ENCODE results near the gene CSNK1G2.
"Not testable (repeated sequence)": the region's sequence is repeated elsewhere in the genome, so short reads cannot be mapped to it uniquely, and the experiment has no call there.

The CSNK1G2 gene

GRCh38 chr19:1969176-1970002 lies 28.4 kb downstream of the CSNK1G2 start:
- no peak for DNase-seq

DNA sequence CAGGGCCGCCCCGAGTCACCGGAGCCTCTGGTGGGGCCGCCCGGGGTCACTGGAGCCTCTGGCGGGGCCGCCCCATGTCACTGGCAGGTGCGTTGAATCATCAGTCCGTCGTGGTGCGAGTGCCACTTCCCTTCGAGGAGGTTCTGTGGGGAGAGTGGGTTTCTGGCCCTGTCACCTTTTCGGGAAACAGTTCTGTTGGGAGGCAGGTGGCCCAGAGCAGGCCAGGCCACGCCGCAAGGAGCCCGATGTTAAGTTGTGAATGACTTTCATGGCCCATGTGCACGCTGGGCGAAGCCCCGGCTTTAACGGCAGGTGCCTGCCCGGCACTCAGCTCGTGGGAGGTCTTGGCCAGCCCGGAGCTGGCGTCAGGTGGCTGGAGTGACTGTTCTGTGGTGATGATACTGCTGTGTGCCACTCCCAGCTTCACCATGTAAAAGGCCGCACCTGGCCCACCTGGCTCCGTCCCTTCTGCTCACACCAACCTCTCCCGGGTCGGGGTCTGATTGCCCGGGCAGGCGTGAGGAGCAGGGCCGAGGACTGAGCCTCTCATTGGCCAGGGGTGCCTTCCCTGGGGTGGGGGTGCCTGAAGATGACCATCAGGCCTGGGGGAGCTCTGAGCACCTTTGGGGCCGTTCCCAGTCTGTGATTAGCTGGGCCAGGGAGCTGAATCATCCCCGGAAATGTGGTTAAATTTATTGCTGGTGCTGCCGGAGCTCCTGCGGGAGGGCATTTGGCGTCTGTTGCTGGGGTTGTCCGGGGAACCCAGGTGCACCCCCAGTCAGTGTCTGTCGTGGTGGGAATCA lies 29.2 kb downstream of the CSNK1G2 start:
- DNase-seq = no peak

DNA sequence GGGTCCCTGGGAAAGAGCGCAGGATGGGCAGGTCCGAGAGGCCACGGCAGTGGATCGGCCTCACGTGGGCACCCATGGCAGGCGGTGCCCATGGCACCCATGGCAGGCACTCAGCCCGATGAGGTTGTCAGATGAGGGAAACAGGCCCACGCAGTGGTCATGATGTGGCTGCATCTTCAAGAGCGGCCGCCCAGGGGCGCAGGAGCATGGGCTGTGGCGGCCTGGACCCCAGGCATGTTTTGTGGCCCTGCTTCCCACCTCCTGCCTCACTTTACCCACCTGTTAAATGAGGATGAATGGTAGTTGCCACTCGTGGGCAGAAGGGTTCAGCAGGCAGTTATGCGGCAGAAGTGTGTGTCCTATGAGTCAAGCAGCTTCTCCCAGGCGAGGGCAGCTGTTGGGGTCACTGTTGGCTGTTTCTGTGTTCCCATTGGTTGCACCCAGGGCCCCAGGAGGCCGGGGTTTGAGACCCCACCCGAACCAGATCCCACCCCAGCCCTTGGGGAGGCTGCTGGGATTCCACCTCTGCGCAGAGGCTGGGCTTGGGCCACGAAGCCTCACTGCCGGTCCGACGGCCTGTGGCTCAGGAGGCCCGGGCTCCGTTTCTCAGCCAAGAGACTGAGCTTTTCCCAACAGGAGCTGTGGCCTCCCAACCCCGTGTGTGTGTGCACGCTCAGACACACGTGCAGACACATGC lies 30.0 kb downstream of the CSNK1G2 start:
- no peak for DNase-seq

GRCh38 chr19:1974381-1975161 lies 33.6 kb downstream of the CSNK1G2 start:
- DNase-seq = no peak

DNA sequence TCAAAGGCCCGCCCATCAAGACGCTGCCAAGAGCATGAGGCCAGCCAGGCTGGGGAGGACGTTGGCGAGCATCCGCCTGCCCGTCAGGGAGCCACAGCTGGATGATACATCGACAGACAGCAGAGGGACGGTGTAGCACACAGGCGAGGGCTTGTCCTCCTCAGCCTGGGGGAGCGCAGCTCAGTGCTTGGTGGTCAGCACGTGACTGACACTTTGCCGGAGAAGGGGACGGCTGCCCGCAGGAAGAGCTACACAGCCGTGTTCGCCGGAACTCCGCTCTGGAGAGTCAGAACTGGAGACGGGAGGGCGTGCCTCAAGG lies 34.1 kb downstream of the CSNK1G2 start:
- DNase-seq = no peak

DNA sequence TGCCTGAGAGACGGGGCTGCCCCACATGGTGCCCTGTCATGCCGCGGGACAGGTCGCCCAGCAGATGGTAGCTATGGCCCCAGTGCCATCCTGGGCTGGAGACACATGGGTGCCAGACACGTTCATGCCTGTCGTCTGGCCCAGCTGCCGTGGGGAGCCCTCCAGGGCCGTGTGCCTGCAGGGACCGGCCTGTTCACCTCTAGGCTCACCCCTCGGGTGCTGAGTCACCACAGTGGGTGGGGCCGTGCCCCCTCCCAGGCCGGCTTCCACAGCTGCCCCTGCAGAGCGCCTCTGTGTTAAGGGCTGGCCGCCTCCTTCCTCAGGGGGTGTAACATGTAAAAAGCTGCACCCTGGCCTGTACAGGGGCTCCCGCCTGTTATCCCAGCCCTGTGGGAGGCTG lies 36.1 kb downstream of the CSNK1G2 start:
- DNase-seq = no peak

DNA sequence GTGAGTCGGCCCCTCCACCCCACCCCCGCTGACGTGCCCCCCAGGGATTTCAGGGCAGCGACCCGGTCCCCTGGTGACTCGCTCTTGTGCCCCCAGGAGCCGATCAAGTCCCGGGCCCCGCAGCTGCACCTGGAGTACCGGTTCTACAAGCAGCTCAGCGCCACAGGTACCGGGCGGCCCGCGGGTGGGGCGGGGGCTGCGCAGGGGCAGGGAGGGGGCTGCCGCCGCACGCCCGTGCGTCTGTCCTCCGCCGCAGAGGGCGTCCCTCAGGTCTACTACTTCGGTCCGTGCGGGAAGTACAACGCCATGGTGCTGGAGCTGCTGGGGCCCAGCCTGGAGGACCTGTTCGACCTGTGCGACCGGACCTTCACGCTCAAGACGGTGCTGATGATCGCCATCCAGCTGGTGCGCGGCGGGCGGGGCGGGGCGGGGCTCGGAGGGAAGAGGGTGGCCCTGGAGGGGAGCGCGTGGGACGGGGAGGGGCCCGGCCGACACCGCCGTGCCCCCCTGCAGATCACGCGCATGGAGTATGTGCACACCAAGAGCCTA lies 37.4 kb downstream of the CSNK1G2 start:
- no peak for DNase-seq

DNA sequence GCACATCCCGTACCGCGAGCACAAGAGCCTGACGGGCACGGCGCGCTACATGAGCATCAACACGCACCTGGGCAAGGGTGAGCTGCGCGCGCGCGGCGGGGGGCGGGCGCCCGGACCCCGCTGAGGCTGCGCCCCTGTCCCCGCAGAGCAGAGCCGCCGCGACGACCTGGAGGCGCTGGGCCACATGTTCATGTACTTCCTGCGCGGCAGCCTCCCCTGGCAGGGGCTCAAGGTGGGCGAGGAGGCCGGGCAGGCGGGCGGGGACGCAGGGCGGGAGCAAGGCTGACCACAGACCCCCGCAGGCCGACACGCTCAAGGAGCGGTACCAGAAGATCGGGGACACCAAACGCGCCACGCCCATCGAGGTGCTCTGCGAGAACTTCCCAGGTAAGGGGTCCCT lies 38.0 kb downstream of the CSNK1G2 start:
- DNase-seq = no peak

- DNase-seq = no peak
Observed at GRCh38 chr19:1979642-1980041, 38.7 kb downstream of the CSNK1G2 start.

DNA sequence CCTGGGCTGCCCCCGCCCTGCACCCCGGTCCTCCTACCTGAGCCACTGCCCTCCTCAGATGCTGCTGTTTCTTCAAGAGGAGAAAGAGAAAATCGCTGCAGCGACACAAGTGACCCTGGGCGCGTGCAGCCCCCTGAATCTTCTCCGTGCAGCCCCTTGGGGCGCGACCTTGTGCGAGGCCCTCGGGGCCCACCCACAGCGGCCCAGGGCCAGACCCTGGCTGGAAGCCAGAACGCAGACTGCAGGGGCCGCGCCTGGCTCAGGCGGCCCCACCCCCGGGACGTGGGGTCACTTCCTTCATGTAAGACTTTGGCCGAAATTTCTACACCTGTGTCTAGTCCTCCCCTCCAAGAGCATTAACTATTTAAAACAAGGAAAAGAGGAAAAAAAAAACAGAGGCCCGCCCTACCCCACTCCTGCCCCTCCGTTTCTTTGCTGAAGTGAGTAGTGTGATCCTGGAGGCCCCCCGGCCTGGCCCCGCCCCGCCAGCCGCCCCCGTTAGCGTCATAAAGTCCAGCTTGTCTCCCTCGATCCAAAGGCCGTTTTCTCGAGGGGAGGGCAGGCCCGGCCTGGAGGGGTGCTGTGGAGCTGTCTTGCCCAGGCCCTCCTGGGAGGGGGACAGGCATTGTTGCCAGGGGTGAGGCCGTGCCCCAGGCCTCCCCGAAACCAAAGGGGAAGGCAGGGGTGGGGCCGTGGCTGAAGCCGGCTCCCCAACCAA lies 39.3 kb downstream of the CSNK1G2 start:
- DNase-seq = no peak

GRCh38 chr19:1980809-1981181 lies 39.8 kb downstream of the CSNK1G2 start:
- DNase-seq = no peak

DNA sequence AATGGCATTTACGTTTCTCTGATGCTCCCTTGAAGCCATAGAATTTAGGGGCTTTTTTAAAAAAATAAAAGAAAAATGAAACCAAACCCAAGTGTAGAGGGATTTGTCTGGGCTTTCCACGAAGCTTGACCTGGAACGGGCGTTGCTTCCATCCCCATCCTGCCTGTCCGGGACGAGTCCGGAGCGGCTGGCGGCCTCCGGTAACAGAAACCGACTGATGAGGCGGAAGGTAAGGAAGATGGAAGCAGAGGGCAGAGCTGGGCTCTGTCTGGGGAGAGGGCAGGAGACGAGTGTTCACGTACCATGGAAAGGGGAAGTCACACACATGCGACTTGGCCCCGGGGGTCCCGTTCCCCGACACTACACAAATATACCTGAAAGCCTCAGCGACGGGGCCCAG lies 40.3 kb downstream of the CSNK1G2 start:
- no peak for DNase-seq

DNA sequence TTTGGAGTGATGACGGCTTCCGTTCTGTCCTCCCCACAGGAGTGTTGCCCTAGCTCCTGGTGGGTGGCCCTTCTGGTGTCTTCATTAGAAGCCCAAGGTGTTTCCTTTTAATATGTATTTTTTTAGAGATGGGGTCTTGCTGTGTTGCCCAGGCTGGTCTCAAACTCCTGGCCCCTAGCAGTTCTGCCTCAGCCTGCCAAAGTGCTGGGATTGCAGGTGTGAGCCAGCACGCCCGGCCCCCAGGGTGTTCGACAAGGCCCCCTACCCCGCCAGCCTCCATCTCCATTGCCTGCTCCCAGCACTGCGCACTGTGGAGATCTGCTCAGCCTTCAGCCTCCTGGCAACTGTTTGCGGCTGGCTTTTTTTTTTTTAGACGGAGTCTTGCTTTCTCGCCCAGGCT lies 43.4 kb downstream of the CSNK1G2 start:
- no peak for DNase-seq

GRCh38 chr19:1985588-1986356 lies 44.8 kb downstream of the CSNK1G2 start:
- DNase-seq = no peak

GRCh38 chr19:1986357-1987162 lies 45.6 kb downstream of the CSNK1G2 start:
- DNase-seq = no peak

DNA sequence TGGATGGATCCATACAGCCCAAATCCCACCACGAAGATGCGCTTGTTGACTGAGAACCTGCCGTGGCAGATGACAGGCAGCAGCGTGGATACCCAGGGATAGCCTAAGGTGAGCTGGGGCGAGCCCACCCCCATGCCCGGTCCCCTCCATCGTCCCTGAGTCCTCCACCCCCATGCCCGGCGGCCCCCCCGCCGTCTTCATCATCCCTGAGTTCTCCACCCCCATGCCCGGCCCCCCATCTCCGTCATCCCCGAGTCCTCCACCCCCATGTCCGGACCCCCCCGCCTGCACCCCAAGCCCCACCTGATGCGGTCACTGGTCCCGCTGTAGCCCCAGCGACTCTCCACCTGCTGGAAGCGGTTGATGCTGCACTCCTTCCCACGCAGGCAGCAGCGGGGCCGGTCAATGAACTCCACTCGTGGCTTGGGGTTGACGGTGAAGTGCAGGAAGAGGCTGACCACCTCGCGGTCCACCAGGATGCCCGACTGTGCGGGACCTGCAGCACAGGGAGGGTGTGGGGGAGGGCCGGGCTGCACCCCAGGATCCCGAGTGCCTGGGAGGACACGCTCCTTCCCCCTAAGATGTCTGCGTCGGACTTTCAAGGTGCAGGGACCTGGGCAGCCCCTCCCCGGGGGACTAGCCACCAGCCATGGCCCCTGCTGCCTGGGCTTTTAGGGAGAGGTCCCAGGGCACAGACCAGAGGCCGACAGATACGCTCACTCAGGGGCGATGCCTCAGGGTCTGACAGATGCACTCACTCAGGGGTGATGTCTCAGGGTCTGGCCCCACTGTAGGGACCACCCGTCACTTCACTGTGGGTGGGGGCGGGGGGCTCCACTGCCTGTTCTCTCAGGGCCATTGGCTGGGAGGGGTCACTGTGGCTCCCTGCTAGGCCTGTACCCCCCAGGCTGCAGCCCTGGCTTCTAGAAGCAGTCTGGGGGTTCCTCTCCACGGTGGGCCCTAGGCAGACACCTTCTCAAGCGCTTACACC lies 46.5 kb downstream of the CSNK1G2 start:
- DNase-seq = no peak

- DNase-seq = not testable (repeated sequence)
Observed at GRCh38 chr19:1988464-1988863, 47.5 kb downstream of the CSNK1G2 start.

GRCh38 chr19:1989513-1990229 lies 48.7 kb downstream of the CSNK1G2 start:
- no peak for DNase-seq

All from hematopoietic multipotent progenitor cell treated with erythropoietin and hydrocortisone succinate and interleukin-3 and kit ligand, for 8 days (in vitro differentiated cells).